ENCODE results near the gene TMPRSS9.
A peak's percentile ranks its signal among the peaks of the same experiment; 100 is the strongest.

The TMPRSS9 gene

GRCh38 chr19:2431318-2432055 lies 71.4 kb downstream of the TMPRSS9 start:
- no peak overlapping the region for H3K4me3 Mint-ChIP-seq
- no peaks in the 10 kb centered on the region for H3K36me3 Mint-ChIP-seq
- no peaks in the 10 kb centered on the region for H3K27me3 Mint-ChIP-seq

GRCh38 chr19:2432131-2432848 lies 72.2 kb downstream of the TMPRSS9 start:
- H3K4me1 Mint-ChIP-seq (ENCODE audit: low read depth): peaks cover 2% of the 10 kb centered on the region
- H3K9me3 Mint-ChIP-seq (ENCODE audit: low read depth): no peaks in the 10 kb centered on the region
- H3K27me3 Mint-ChIP-seq: no peaks in the 10 kb centered on the region
- no peak overlapping the region for H3K4me3 Mint-ChIP-seq
- no peak overlapping the region for H3K27ac Mint-ChIP-seq
- no peaks in the 10 kb centered on the region for H3K36me3 Mint-ChIP-seq

More at GRCh38 chr19:2431318-2432055, 71.4 kb downstream of the TMPRSS9 start:
- Mint-ChIP-seq H3K9me3 (ENCODE audit: low read depth) (no peaks in the 10 kb centered on the region), H3K27ac (no peak overlapping the region), H3K4me1 (ENCODE audit: low read depth) (peaks cover 3% of the 10 kb centered on the region)

- no peaks in the 10 kb centered on the region for H3K36me3 Mint-ChIP-seq
Observed at GRCh38 chr19:2433854-2434253, 73.8 kb downstream of the TMPRSS9 start.

GRCh38 chr19:2434267-2434666 lies 74.2 kb downstream of the TMPRSS9 start:
- Mint-ChIP-seq H3K27me3 (no peaks in the 10 kb centered on the region), H3K36me3 (no peaks in the 10 kb centered on the region), H3K27ac (no peak overlapping the region), H3K4me1 (ENCODE audit: low read depth) (no peaks in the 10 kb centered on the region), H3K4me3 (no peak overlapping the region), H3K9me3 (ENCODE audit: low read depth) (no peaks in the 10 kb centered on the region)

More at GRCh38 chr19:2433854-2434253, 73.8 kb downstream of the TMPRSS9 start:
- H3K27me3 Mint-ChIP-seq: no peaks in the 10 kb centered on the region
- no peak overlapping the region for H3K4me3 Mint-ChIP-seq
- H3K27ac Mint-ChIP-seq: no peak overlapping the region
- no peaks in the 10 kb centered on the region for H3K4me1 Mint-ChIP-seq (ENCODE audit: low read depth)
- no peaks in the 10 kb centered on the region for H3K9me3 Mint-ChIP-seq (ENCODE audit: low read depth)

- H3K27ac Mint-ChIP-seq: no peak overlapping the region
- no peak overlapping the region for H3K4me3 Mint-ChIP-seq
- no peaks in the 10 kb centered on the region for H3K36me3 Mint-ChIP-seq
- H3K9me3 Mint-ChIP-seq (ENCODE audit: low read depth): no peaks in the 10 kb centered on the region
- no peaks in the 10 kb centered on the region for H3K27me3 Mint-ChIP-seq
- H3K4me1 Mint-ChIP-seq (ENCODE audit: low read depth): no peaks in the 10 kb centered on the region
Observed at GRCh38 chr19:2434721-2435265, 74.7 kb downstream of the TMPRSS9 start.

GRCh38 chr19:2436384-2436783 lies 76.3 kb downstream of the TMPRSS9 start:
- no peaks in the 10 kb centered on the region for H3K27me3 Mint-ChIP-seq
- H3K27ac Mint-ChIP-seq: no peak overlapping the region
- no peak overlapping the region for H3K4me3 Mint-ChIP-seq
- H3K9me3 Mint-ChIP-seq (ENCODE audit: low read depth): no peaks in the 10 kb centered on the region
- H3K4me1 Mint-ChIP-seq (ENCODE audit: low read depth): no peaks in the 10 kb centered on the region
- H3K36me3 Mint-ChIP-seq: no peaks in the 10 kb centered on the region

GRCh38 chr19:2436926-2437325 lies 76.9 kb downstream of the TMPRSS9 start:
- H3K27ac Mint-ChIP-seq: no peak overlapping the region
- H3K4me1 Mint-ChIP-seq (ENCODE audit: low read depth): no peaks in the 10 kb centered on the region
- H3K4me3 Mint-ChIP-seq: no peak overlapping the region
- no peaks in the 10 kb centered on the region for H3K9me3 Mint-ChIP-seq (ENCODE audit: low read depth)
- H3K36me3 Mint-ChIP-seq: no peaks in the 10 kb centered on the region
- no peaks in the 10 kb centered on the region for H3K27me3 Mint-ChIP-seq

- Mint-ChIP-seq H3K27ac (no peak overlapping the region), H3K4me1 (ENCODE audit: low read depth) (no peaks in the 10 kb centered on the region)
Observed at GRCh38 chr19:2438178-2438577, 78.1 kb downstream of the TMPRSS9 start.

GRCh38 chr19:2440515-2440914 lies 80.5 kb downstream of the TMPRSS9 start:
- no peaks in the 10 kb centered on the region for H3K36me3 Mint-ChIP-seq
- H3K9me3 Mint-ChIP-seq (ENCODE audit: low read depth): no peaks in the 10 kb centered on the region
- H3K27ac Mint-ChIP-seq: no peak overlapping the region
- H3K4me1 Mint-ChIP-seq (ENCODE audit: low read depth): no peaks in the 10 kb centered on the region
- no peak overlapping the region for H3K4me3 Mint-ChIP-seq
- no peaks in the 10 kb centered on the region for H3K27me3 Mint-ChIP-seq

More at GRCh38 chr19:2438178-2438577, 78.1 kb downstream of the TMPRSS9 start:
- Mint-ChIP-seq H3K9me3 (ENCODE audit: low read depth) (no peaks in the 10 kb centered on the region), H3K27me3 (no peaks in the 10 kb centered on the region), H3K36me3 (no peaks in the 10 kb centered on the region), H3K4me3 (no peak overlapping the region)

- Mint-ChIP-seq H3K36me3 (no peaks in the 10 kb centered on the region), H3K9me3 (ENCODE audit: low read depth) (no peaks in the 10 kb centered on the region), H3K4me3 (no peak overlapping the region), H3K27me3 (no peaks in the 10 kb centered on the region), H3K4me1 (ENCODE audit: low read depth) (peaks cover under 1% of the 10 kb centered on the region), H3K27ac (no peak overlapping the region)
Observed at GRCh38 chr19:2441096-2441752, 81.2 kb downstream of the TMPRSS9 start.

GRCh38 chr19:2443116-2443784 lies 83.2 kb downstream of the TMPRSS9 start:
- H3K36me3 Mint-ChIP-seq: no peaks in the 10 kb centered on the region
- H3K4me3 Mint-ChIP-seq: no peak overlapping the region
- H3K27ac Mint-ChIP-seq: no peak overlapping the region
- H3K4me1 Mint-ChIP-seq (ENCODE audit: low read depth): peaks cover 14% of the 10 kb centered on the region
- no peaks in the 10 kb centered on the region for H3K9me3 Mint-ChIP-seq (ENCODE audit: low read depth)
- H3K27me3 Mint-ChIP-seq: no peaks in the 10 kb centered on the region

GRCh38 chr19:2443785-2444182 lies 83.7 kb downstream of the TMPRSS9 start:
- Mint-ChIP-seq H3K4me1 (ENCODE audit: low read depth) (peaks cover 15% of the 10 kb centered on the region), H3K27me3 (no peaks in the 10 kb centered on the region), H3K9me3 (ENCODE audit: low read depth) (no peaks in the 10 kb centered on the region), H3K36me3 (no peaks in the 10 kb centered on the region), H3K4me3 (no peak overlapping the region), H3K27ac (no peak overlapping the region)

- H3K27ac Mint-ChIP-seq: no peak overlapping the region
- peaks cover 15% of the 10 kb centered on the region for H3K4me1 Mint-ChIP-seq (ENCODE audit: low read depth)
- no peak overlapping the region for H3K4me3 Mint-ChIP-seq
- H3K27me3 Mint-ChIP-seq: no peaks in the 10 kb centered on the region
- H3K36me3 Mint-ChIP-seq: no peaks in the 10 kb centered on the region
- no peaks in the 10 kb centered on the region for H3K9me3 Mint-ChIP-seq (ENCODE audit: low read depth)
Observed at GRCh38 chr19:2444251-2445002, 84.4 kb downstream of the TMPRSS9 start.

- H3K9me3 Mint-ChIP-seq (ENCODE audit: low read depth): no peaks in the 10 kb centered on the region
- H3K4me3 Mint-ChIP-seq: peak overlapping the region; percentile 78
- no peaks in the 10 kb centered on the region for H3K36me3 Mint-ChIP-seq
- peak overlapping the region; percentile 72 for H3K27ac Mint-ChIP-seq
- H3K27me3 Mint-ChIP-seq: no peaks in the 10 kb centered on the region
- peaks cover 17% of the 10 kb centered on the region for H3K4me1 Mint-ChIP-seq (ENCODE audit: low read depth)
Observed at GRCh38 chr19:2446381-2446780, 86.3 kb downstream of the TMPRSS9 start.
